ENCODE data around the gene DHCR7.
A peak's percentile ranks its signal among the peaks of the same experiment; 100 is the strongest.

The DHCR7 gene

DNA sequence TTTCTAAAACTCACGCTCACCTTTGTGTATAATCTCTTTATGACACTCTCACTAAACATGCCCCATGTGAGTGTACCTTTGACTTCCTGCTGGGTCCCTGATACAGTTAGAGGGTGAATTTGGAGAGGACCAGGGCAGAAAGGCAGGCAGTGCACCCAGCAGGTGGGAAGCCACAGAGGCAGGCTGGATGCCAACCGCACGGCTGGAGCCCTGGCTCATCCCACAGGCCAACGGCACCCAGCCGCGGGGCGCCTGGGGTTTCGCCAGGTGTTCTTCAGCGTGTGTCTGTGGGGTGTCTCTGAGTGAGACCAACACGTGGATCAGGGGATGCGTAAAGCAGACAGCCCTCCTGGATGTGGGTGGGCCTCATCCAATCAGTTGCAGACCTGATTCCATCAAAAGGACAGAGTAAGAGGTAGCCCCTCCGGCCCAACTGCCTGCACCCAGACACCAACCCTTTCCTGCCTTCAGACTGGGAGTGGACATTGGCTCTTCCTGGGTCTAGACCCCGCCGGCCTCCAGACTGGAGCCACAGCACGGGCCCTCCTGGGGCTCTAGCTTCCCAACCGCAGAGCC is 51.6 kb downstream of the DHCR7 start:
- 0 out of 22 replicates have a peak, but pooled peaks cover 0 to 9% (median 0%) of the 10 kb centered on the region in 11 experiments for H4K20me1 ChIP-seq
- H3K27ac ChIP-seq: peak overlapping the region in 3 of 11 experiments; percentile 30 to 65 (median 48); a peak in 3 of 22 replicates
- no peaks in the 10 kb centered on the region for H3K9me3 ChIP-seq (replicated peaks in 1 of 11)
- no peaks in the 10 kb centered on the region for H3K27me3 ChIP-seq
- TF ChIP-seq Cebpa-rat (IDR thresholded peaks at IDR 0.05): no peak
- no peak overlapping the region for H3K4me3 ChIP-seq
- no peaks in the 10 kb centered on the region for H3K36me3 ChIP-seq
- peaks cover 0 to 37% (median 27%) of the 10 kb centered on the region in 10 experiments; a peak in 13 of 20 replicates for H3K4me1 ChIP-seq
- peak overlapping the region in 1 of 11 experiments; percentile 44; a peak in 1 of 22 replicates for H3K9ac ChIP-seq
- peak overlapping the region in 9 of 11 experiments; percentile 5 to 76 (median 61); a peak in 14 of 22 replicates for H3K4me2 ChIP-seq

DNA sequence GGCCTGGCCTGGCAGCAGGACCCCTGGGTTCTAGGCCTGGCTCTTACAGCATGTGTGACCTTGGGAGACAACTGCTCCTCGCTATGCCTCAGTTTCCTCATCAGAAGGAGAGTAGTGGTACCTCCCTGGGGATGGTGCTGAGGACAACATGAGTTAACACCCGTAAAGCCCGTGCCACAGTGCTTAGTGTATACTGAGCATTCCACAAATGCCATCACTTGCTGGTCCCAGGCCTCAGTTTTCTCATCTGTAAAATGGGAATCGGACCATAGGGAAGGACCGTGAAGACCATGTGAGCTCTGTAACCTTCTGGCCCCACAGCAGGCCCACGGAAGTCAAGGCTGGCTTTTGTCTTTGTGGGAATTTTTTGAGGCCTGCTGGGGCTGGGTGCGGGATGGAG is 52.4 kb downstream of the DHCR7 start:
- Histone ChIP-seq H3K36me3 (no peaks in the 10 kb centered on the region), H3K4me3 (no peak overlapping the region), H3K4me2 (no peak overlapping the region), H4K20me1 (0 out of 22 replicates have a peak, but pooled peaks cover 0 to 9% (median 0%) of the 10 kb centered on the region in 11 experiments), H3K9ac (no peak overlapping the region), H3K27ac (peak overlapping the region in 1 of 11 experiments; percentile 65; a peak in 1 of 22 replicates), H3K9me3 (replicated peaks in 1 of 11) (no peaks in the 10 kb centered on the region), H3K27me3 (no peaks in the 10 kb centered on the region), H3K4me1 (peaks cover 0 to 46% (median 35%) of the 10 kb centered on the region in 10 experiments; a peak in 14 of 20 replicates)
- no peak for TF ChIP-seq Cebpa-rat (IDR thresholded peaks at IDR 0.05)

DNA sequence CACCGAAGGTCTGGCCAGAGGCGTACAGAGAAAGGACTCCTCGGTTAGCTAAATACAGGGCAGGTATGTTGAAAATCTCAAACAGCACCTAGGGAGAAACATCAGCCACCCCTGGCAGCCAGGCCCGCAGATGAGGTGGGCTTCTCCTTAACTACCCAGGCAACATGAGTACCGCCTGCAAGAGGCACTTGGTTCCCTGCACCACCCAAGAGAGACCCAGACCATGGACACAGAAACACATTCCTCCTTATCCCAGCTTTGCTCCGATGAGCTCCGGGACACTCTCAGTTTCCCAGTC is 53.0 kb downstream of the DHCR7 start:
- Histone ChIP-seq H3K27me3 (no peaks in the 10 kb centered on the region), H3K9ac (no peak overlapping the region), H3K9me3 (replicated peaks in 1 of 11) (no peaks in the 10 kb centered on the region), H4K20me1 (0 out of 22 replicates have a peak, but pooled peaks cover 0 to 9% (median 0%) of the 10 kb centered on the region in 11 experiments), H3K4me3 (no peak overlapping the region), H3K4me1 (peaks cover 0 to 52% (median 40%) of the 10 kb centered on the region in 10 experiments; a peak in 14 of 20 replicates), H3K27ac (peak overlapping the region in 1 of 11 experiments; percentile 65; a peak in 1 of 22 replicates), H3K4me2 (no peak overlapping the region), H3K36me3 (no peaks in the 10 kb centered on the region)
- TF ChIP-seq Cebpa-rat (IDR thresholded peaks at IDR 0.05): no peak

DNA sequence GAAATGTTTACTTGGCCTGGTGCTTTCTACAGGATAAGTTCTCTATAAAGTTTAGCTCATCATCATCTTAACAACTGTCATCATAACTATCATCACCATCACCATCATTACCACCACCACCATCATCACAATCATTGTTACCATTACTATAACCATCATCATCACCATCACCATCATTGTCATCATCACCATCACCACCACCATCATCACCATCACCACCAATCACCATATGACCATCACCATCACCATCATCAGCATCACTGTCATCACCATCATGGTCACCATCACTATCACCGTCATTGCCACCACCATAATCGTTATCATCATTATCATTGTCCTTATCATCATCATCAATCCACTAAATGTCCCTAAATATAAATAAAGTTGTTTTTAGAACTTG is 54.9 kb downstream of the DHCR7 start:
- Histone ChIP-seq H3K9ac (no peak overlapping the region), H4K20me1 (0 out of 22 replicates have a peak, but pooled peaks cover 0 to 9% (median 0%) of the 10 kb centered on the region in 11 experiments), H3K27ac (no peak overlapping the region), H3K4me1 (peaks cover 0 to 54% (median 44%) of the 10 kb centered on the region in 10 experiments; a peak in 14 of 20 replicates), H3K4me3 (no peak overlapping the region), H3K27me3 (no peaks in the 10 kb centered on the region), H3K36me3 (no peaks in the 10 kb centered on the region), H3K9me3 (replicated peaks in 1 of 11) (no peaks in the 10 kb centered on the region; a peak in 1 of 22 replicates), H3K4me2 (no peak overlapping the region)
- TF ChIP-seq Cebpa-rat (IDR thresholded peaks at IDR 0.05): no peak

DNA sequence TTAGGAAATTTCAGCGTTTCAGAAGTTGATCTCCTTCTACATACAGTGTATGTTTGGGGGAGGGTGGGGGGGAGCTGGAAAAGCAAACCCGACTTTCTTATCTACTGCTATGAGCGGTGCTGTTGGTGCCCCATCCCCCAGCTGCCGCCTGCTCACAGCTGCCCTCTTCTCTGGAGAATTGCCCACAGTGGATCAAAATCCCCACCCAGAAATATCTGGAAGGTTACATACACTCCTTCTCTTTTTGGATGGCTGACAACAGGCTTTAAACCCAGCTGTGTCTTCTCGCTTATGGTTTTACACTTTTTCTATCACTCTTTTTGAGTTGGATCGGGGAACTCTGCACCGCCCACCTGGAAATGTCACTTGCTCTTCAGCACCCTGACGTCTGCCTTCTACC is 56.4 kb downstream of the DHCR7 start:
- Histone ChIP-seq H3K9ac (no peak overlapping the region), H4K20me1 (0 out of 22 replicates have a peak, but pooled peaks cover 0 to 4% (median 0%) of the 10 kb centered on the region in 11 experiments), H3K4me2 (peak overlapping the region in 7 of 11 experiments; percentile 4 to 58 (median 41); a peak in 11 of 22 replicates), H3K27ac (no peak overlapping the region), H3K36me3 (no peaks in the 10 kb centered on the region), H3K4me1 (peaks cover 0 to 39% (median 29%) of the 10 kb centered on the region in 10 experiments; a peak in 14 of 20 replicates), H3K4me3 (no peak overlapping the region), H3K27me3 (no peaks in the 10 kb centered on the region), H3K9me3 (replicated peaks in 1 of 11) (peaks cover 0 to 9% (median 0%) of the 10 kb centered on the region in 11 experiments; a peak in 1 of 22 replicates)
- no peak for TF ChIP-seq Cebpa-rat (IDR thresholded peaks at IDR 0.05)

DNA sequence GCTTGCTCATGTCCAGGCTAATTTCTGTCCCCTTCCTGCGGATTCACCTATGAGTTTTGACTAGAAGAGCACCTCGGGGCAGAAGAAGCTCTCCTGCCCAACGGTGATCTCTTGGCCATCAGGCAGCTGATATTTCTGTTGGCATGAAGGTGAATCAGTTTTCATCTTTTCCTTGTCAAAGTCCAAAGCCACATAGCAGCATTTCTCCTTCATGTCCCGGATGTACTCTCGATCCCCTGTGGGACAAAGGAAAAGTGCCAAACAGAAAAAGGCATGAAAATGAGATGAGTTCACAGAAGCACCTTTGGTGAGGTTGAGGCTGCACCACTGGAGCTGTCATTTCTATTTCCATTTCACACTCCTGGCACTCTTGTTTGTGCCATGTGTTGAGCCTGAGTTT is 56.8 kb downstream of the DHCR7 start:
- H3K27ac ChIP-seq: peak overlapping the region in 4 of 11 experiments; percentile 9 to 44 (median 26); a peak in 3 of 22 replicates
- peaks cover 0 to 35% (median 25%) of the 10 kb centered on the region in 10 experiments; a peak in 14 of 20 replicates for H3K4me1 ChIP-seq
- no peaks in the 10 kb centered on the region for H3K27me3 ChIP-seq
- peaks cover 0 to 9% (median 0%) of the 10 kb centered on the region in 11 experiments; a peak in 1 of 22 replicates for H3K9me3 ChIP-seq (replicated peaks in 1 of 11)
- peak overlapping the region in 7 of 11 experiments; percentile 42 to 61 (median 53); a peak in 14 of 22 replicates for H3K4me2 ChIP-seq
- no peaks in the 10 kb centered on the region for H4K20me1 ChIP-seq
- no peak for TF ChIP-seq Cebpa-rat (IDR thresholded peaks at IDR 0.05)
- no peaks in the 10 kb centered on the region for H3K36me3 ChIP-seq
- H3K9ac ChIP-seq: no peak overlapping the region
- H3K4me3 ChIP-seq: no peak overlapping the region

DNA sequence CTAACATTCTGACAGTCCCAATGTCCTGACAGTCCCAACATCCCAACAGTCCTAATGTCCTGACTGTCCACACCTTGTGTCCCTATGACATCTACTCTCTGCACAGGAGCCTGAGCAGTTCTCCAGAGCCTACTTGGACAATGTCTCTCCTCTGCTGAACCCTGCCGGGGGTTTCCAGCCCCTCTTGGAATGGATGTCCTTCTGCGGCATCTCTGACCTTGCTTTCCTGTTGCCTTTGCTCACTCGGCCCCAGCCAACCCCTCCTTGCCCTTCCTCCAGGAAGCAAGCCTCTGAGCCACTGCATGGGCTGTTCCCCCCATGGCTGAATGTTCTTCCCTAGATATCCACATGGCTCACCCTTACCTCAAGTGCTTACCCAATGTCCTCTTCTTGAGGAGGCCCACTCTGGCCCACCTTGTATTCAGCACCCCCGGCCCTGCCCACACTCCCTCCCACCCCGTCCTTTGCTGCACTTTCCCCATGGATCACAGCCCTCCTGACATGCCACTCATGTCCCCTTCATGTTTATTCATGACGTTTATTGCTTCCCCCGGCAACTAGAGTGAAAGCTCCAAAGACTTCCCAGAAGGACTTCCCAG is 59.5 kb downstream of the DHCR7 start:
- no peaks in the 10 kb centered on the region for H3K36me3 ChIP-seq
- H3K27me3 ChIP-seq: no peaks in the 10 kb centered on the region
- TF ChIP-seq Cebpa-rat (IDR thresholded peaks at IDR 0.05): no peak
- H3K4me3 ChIP-seq: no peak overlapping the region
- H3K4me1 ChIP-seq: peaks cover 0 to 30% (median 24%) of the 10 kb centered on the region in 10 experiments; a peak in 14 of 20 replicates
- peaks cover 0 to 9% (median 0%) of the 10 kb centered on the region in 11 experiments; a peak in 1 of 22 replicates for H3K9me3 ChIP-seq (replicated peaks in 1 of 11)
- H4K20me1 ChIP-seq: no peaks in the 10 kb centered on the region
- H3K9ac ChIP-seq: no peak overlapping the region
- H3K27ac ChIP-seq: no peak overlapping the region
- H3K4me2 ChIP-seq: no peak overlapping the region

DNA sequence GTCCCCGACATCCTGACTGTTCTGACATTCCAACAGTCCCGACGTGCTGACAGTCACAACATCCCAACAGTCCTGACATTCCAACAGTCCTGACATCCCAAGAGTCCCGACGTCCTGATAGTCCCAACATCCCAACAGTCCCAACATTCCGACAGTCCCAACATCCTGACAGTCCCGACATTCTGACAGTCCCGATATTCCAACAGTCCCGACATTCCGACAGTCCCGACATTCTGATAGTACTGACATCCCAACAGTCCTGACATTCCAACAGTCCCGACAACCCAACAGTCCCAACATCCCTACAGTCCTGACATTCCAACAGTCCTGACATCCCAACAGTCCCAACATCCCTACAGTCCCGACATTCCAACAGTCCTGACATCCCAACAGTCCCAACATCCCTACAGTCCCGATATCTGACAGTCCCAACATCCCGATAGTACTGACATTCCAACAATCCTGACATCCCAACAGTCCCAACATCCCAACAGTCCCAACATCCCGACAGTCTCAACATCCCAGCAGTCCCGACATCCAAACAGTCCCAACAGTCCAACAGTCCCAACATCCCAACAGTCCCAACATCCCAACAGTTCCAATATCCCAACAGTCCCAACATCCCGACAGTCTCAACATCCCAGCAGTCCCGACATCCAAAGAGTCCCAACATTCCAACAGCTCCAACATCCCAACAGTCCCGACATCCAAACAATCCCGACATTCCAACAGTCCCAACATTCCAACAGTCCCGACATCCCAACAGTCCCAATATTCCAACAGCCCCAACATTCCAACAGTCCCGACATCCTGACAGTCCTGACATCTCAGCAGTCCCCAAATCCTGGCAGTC is 60.2 kb downstream of the DHCR7 start:
- Histone ChIP-seq H3K4me1 (peaks cover 0 to 30% (median 24%) of the 10 kb centered on the region in 10 experiments; a peak in 14 of 20 replicates), H3K4me3 (no peak overlapping the region), H3K9ac (no peak overlapping the region), H3K27ac (no peak overlapping the region), H3K9me3 (replicated peaks in 1 of 11) (peaks cover 0 to 9% (median 0%) of the 10 kb centered on the region in 11 experiments; a peak in 1 of 22 replicates), H3K36me3 (no peaks in the 10 kb centered on the region), H4K20me1 (no peaks in the 10 kb centered on the region), H3K27me3 (no peaks in the 10 kb centered on the region), H3K4me2 (no peak overlapping the region)
- no peak for TF ChIP-seq Cebpa-rat (IDR thresholded peaks at IDR 0.05)

Data from BLaER1 treated with 17β-estradiol and CSF1 and Interleukin-3, amounts not matched to agents 10 nM and 100 nM (cell line).